ENCODE data around the gene KCNIP3.

- no peak for TF ChIP-seq CTCF (IDR thresholded peaks at IDR 0.05)
- no peak for TF ChIP-seq POLR2A (IDR thresholded peaks at IDR 0.05)
Observed at GRCh38 chr2:95374451-95374920, 77.3 kb downstream of the KCNIP3 start.

Data from body of pancreas (tissue), 4 donors.